Esophagus squamous epithelium (tissue), 5 donors: Measurements from ENCODE around the gene FBLIM1. TPM values are rescaled to one million over a fixed set of nuclear protein-coding genes. Genes with fewer than 3 reads are reported as not detected.

Experiments used
- DNase-seq: peaks from one replicate; lab custom pipeline; 2025; lab: John Stamatoyannopoulos, UW
- H3K27ac ChIP-seq, 4 donors: fragments of 200-600 bp; sonication (generic); one replicate each; pipeline ENCODE4 v1.5.1; 2016 to 2019; ENCODE audit warnings: mild to moderate bottlenecking in 1 of 4
- H3K27me3 ChIP-seq, 4 donors: fragments of 200-600 bp; sonication (generic); 1 replicate in 3 of 4; 2 replicates in 1 of 4; pipeline versions ENCODE4 v1.5.1 to v1.6.0; 2017 to 2021; ENCODE audit warnings: antibody characterized with exemption in 1 of 4
- H3K36me3 ChIP-seq, 3 donors: fragments of 200-600 bp; sonication (generic); one replicate each; pipeline ENCODE4 v1.5.1; 2016 to 2019
- H3K4me1 ChIP-seq, 3 donors: fragments of 200-600 bp; sonication (generic); one replicate each; pipeline ENCODE4 v1.5.1; 2017 to 2019
- H3K4me3 ChIP-seq, 4 donors: fragments of 200-600 bp; sonication (generic); 1 replicate in 3 of 4; 2 replicates in 1 of 4; pipeline ENCODE4 v1.5.1; 2016 to 2019; ENCODE audit warnings: mild to moderate bottlenecking in 2 of 4, moderate library complexity in 1 of 4
- H3K9me3 ChIP-seq, 3 donors: fragments of 200-600 bp; sonication (generic); one replicate each; pipeline ENCODE4 v1.5.1; 2016 to 2019
- CTCF ChIP-seq, 6 experiments: fragments of 450-650 bp in 4 of 6; fragments of 200-600 bp in 2 of 6; sonication (generic) in 2 of 6; IDR thresholded peaks; one replicate each; pipeline ENCODE4 v1.5.1; 2016 to 2019; ENCODE audit warnings: antibody characterized with exemption in 6 of 6, mild to moderate bottlenecking in 4 of 6, moderate library complexity in 4 of 6
- POLR2A ChIP-seq, 4 donors: fragments of 450-650 bp; IDR thresholded peaks; one replicate each; pipeline ENCODE4 v1.6.1; 2017; ENCODE audit warnings: antibody characterized with exemption in 4 of 4, mild to moderate bottlenecking in 4 of 4, moderate library complexity in 3 of 4
- WGBS, 2 donors: methylation state at CpG; one replicate each; pipeline ENCODE4 v1.1.5; 2018; 5-methylcytosine and 5-hydroxymethylcytosine counted together
- intact Hi-C: fragments of 100-400 bp; cut with DNase I; formaldehyde crosslinking; loops from one replicate; pipeline ENCODE4 v1.15.0; 2022
- total RNA-seq, 4 donors: library from RNA; depleted of rRNA; stranded (reverse); fragments of >200 nt; gene quantifications; one replicate each; pipeline ENCODE4 v1.1.0, GENCODE V29; 2016
- donor health status: DM: yes; HTN: yes; CAD: no.

The FBLIM1 gene
- total RNA-seq, 4 donors from 2014 or later = 28.2 to 46.0 (median 29.4) TPM

DNA sequence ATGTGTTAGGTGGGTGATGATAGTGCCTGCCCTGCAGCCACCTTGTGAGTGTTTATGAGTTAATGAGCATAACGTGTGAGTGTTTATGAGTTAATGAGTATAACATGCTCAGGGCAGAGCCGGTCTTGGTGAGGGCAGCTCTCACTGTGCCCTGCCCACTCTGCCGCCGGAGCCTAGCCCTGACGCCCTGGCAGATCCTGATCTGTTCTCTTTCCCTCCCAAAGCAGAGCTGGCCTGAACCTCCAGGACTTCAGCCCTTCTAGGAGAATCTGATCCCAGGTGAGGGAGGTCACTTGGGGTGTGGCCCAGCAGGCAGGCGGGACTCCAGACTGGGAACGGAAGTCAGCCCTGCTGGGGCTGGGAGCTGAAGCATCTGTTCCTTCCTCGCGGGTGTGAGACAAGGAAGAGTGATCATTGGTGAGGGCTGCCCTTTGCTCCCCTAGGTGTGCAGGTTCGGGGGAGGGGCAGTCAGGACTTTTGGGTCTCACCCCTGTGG is 5.7 kb downstream of the FBLIM1 start:
- Histone ChIP-seq H3K4me1 (peaks cover 27 to 76% (median 36%) of the 10 kb centered on the region in 3 donors), H3K9me3 (no peaks in the 10 kb centered on the region), H3K27me3 (peaks cover 0 to 15% (median 1%) of the 10 kb centered on the region in 4 donors), H3K4me3 (no peak overlapping the region), H3K36me3 (peaks cover 0 to 30% (median 4%) of the 10 kb centered on the region in 3 donors), H3K27ac (peak overlapping the region; percentile 76 to 89 (median 85))
- TF ChIP-seq POLR2A (IDR thresholded peaks at IDR 0.05) (peak in 1 of 4 donors; percentile 25), CTCF (IDR thresholded peaks at IDR 0.05) (no peak)
- intact Hi-C loops = no loop called here
- DNase-seq = no peak
- WGBS, 2 donors = 25 to 60% methylated on average over 2 to 7 of the region's 10 CpGs

DNA sequence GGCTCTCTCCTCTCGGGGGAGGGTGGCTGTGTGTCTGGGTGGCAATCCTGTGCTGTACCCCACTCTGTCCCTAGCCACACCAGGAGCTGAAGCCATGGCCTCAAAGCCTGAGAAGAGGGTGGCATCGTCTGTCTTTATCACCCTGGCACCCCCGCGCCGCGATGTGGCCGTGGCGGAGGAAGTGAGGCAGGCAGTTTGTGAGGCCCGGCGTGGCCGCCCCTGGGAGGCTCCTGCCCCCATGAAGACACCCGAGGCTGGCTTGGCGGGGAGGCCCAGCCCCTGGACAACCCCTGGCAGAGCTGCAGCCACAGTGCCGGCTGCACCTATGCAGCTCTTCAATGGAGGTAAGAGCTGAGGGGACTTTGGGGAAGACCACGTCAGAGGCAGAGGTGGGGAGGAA is 6.3 kb downstream of the FBLIM1 start:
- no peak for TF ChIP-seq POLR2A (IDR thresholded peaks at IDR 0.05)
- no peak for TF ChIP-seq CTCF (IDR thresholded peaks at IDR 0.05)
- H3K27ac ChIP-seq = peak overlapping the region; percentile 76 to 89 (median 85)
- H3K27me3 ChIP-seq = peaks cover 0 to 9% (median 0%) of the 10 kb centered on the region in 4 donors
- no peak overlapping the region for H3K4me3 ChIP-seq
- 71 to 73% methylated on average over 1 to 2 of the region's 15 CpGs for WGBS, 2 donors
- no peak for DNase-seq
- H3K36me3 ChIP-seq = peaks cover 0 to 34% (median 4%) of the 10 kb centered on the region in 3 donors
- peaks cover 22 to 70% (median 35%) of the 10 kb centered on the region in 3 donors for H3K4me1 ChIP-seq
- H3K9me3 ChIP-seq = no peaks in the 10 kb centered on the region
- intact Hi-C loops = no loop called here

GRCh38 chr1:15765495-15766194 is 7.0 kb downstream of the FBLIM1 start:
- intact Hi-C loops = no loop called here
- Histone ChIP-seq H3K4me3 (peak overlapping the region in 1 of 4 donors; percentile 12), H3K27me3 (peaks cover 0 to 4% (median 0%) of the 10 kb centered on the region in 4 donors), H3K27ac (peak overlapping the region; percentile 76 to 89 (median 85)), H3K4me1 (peaks cover 16 to 63% (median 28%) of the 10 kb centered on the region in 3 donors), H3K36me3 (peaks cover 0 to 41% (median 4%) of the 10 kb centered on the region in 3 donors), H3K9me3 (no peaks in the 10 kb centered on the region)
- TF ChIP-seq CTCF (IDR thresholded peaks at IDR 0.05) = peak in 1 of 6 experiments; percentile 15
- peak in 1 of 4 donors; percentile 53 for TF ChIP-seq POLR2A (IDR thresholded peaks at IDR 0.05)
- WGBS, 2 donors = 44 to 48% methylated on average over 17 to 20 of the region's 20 CpGs
- DNase-seq = no peak

DNA sequence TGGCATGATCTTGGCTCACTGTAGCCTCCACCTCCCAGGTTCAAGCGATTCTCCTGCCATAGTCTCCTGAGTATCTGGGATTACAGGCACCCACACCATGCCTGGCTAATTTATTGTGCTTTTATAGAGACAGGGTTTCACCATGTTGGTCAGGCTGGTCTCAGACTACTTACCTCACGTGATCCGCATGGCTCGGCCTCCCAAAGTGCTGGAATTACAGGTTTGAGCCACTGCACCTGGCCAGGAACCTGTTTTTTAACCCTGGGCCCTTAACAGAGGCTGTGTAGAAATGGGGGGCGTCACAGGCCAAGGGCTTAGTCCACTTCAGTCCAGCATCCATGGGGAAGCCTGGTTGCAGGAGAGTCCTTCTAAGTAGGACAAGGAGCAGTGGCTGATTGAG is 9.3 kb downstream of the FBLIM1 start:
- Histone ChIP-seq H3K27me3 (no peaks in the 10 kb centered on the region), H3K4me3 (no peak overlapping the region), H3K4me1 (peaks cover 14 to 47% (median 24%) of the 10 kb centered on the region in 3 donors), H3K27ac (peak overlapping the region in 1 of 4 donors; percentile 6), H3K36me3 (peaks cover 0 to 64% (median 4%) of the 10 kb centered on the region in 3 donors), H3K9me3 (no peaks in the 10 kb centered on the region)
- WGBS, 2 donors = 86 to 100% methylated on average over 1 of the region's 5 CpGs
- intact Hi-C loops = no loop called here
- TF ChIP-seq CTCF (IDR thresholded peaks at IDR 0.05) (no peak), POLR2A (IDR thresholded peaks at IDR 0.05) (no peak)
- no peak for DNase-seq

DNA sequence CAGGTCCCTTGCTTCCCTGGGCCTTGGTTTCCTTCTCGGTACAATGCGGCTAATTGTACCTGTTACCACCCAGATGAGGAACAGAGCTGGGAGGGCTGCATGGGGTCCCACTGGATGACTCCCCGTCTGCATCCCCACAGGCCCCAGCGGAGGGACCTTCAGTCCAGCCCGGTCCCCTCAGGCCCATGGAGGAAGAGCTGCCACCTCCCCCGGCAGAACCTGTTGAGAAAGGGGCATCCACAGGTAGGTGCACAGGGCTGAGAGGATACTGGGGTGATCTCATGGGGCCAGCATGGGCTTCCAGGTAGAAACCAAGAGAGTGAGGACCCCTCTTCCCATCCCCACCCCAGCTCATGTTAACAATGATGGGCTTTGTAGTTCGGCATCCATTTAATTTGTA is 9.8 kb downstream of the FBLIM1 start:
- Histone ChIP-seq H3K4me3 (no peak overlapping the region), H3K27me3 (no peaks in the 10 kb centered on the region), H3K9me3 (no peaks in the 10 kb centered on the region), H3K27ac (no peak overlapping the region), H3K36me3 (peaks cover 0 to 69% (median 4%) of the 10 kb centered on the region in 3 donors), H3K4me1 (peaks cover 14 to 47% (median 24%) of the 10 kb centered on the region in 3 donors)
- no peak for DNase-seq
- TF ChIP-seq POLR2A (IDR thresholded peaks at IDR 0.05) = no peak
- intact Hi-C loops = no loop called here
- 80 to 100% methylated on average over 2 to 3 of the region's 7 CpGs for WGBS, 2 donors
